Measurements from ENCODE around the gene KCNK18.

GRCh38 chr10:117165538-117166417 is 31.5 kb upstream of the KCNK18 start:
- TF ChIP-seq, protein P1, sequence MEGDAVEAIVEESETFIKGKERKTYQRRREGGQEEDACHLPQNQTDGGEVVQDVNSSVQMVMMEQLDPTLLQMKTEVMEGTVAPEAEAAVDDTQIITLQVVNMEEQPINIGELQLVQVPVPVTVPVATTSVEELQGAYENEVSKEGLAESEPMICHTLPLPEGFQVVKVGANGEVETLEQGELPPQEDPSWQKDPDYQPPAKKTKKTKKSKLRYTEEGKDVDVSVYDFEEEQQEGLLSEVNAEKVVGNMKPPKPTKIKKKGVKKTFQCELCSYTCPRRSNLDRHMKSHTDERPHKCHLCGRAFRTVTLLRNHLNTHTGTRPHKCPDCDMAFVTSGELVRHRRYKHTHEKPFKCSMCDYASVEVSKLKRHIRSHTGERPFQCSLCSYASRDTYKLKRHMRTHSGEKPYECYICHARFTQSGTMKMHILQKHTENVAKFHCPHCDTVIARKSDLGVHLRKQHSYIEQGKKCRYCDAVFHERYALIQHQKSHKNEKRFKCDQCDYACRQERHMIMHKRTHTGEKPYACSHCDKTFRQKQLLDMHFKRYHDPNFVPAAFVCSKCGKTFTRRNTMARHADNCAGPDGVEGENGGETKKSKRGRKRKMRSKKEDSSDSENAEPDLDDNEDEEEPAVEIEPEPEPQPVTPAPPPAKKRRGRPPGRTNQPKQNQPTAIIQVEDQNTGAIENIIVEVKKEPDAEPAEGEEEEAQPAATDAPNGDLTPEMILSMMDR (IDR thresholded peaks at IDR 0.05): peak in 4 of 6 experiments; percentile 32 to 56 (median 44)
- TF ChIP-seq EP300 (IDR thresholded peaks at IDR 0.05): no peak

Data from upper lobe of left lung (tissue), 4 donors.